RWPE1 (cell line): ENCODE results near the gene SDF2L1.

Source experiments
- CTCF ChIA-PET: fragments of 350-600 bp; sonication (Branson Sonifier 250); formaldehyde crosslinking; extraction: SDS; loops from one replicate; lab custom pipeline; 2021; lab: Yijun Ruan, JAX
- POLR2A ChIA-PET: fragments of 400-600 bp; formaldehyde crosslinking; extraction: SDS; loops from one replicate; lab custom pipeline; 2020; ENCODE audit warnings: antibody characterized with exemption; ENCODE audit not compliant: low non-redundant PET; lab: Yijun Ruan, JAX
- DNase-seq: peaks from one replicate; pipeline ENCODE4 v3.0.0; 2012; ENCODE audit warnings: low spot score
- H3K27ac ChIP-seq: fragments of 450-650 bp; 2 replicates; pipeline ENCODE4 v1.5.1; 2017
- CTCF ChIP-seq: fragments of 450-650 bp; conservative IDR thresholded peaks from 2 replicates; pipeline ENCODE4 v1.5.1; 2017; ENCODE audit warnings: low read depth, mild to moderate bottlenecking

SDF2L1 gene

DNA sequence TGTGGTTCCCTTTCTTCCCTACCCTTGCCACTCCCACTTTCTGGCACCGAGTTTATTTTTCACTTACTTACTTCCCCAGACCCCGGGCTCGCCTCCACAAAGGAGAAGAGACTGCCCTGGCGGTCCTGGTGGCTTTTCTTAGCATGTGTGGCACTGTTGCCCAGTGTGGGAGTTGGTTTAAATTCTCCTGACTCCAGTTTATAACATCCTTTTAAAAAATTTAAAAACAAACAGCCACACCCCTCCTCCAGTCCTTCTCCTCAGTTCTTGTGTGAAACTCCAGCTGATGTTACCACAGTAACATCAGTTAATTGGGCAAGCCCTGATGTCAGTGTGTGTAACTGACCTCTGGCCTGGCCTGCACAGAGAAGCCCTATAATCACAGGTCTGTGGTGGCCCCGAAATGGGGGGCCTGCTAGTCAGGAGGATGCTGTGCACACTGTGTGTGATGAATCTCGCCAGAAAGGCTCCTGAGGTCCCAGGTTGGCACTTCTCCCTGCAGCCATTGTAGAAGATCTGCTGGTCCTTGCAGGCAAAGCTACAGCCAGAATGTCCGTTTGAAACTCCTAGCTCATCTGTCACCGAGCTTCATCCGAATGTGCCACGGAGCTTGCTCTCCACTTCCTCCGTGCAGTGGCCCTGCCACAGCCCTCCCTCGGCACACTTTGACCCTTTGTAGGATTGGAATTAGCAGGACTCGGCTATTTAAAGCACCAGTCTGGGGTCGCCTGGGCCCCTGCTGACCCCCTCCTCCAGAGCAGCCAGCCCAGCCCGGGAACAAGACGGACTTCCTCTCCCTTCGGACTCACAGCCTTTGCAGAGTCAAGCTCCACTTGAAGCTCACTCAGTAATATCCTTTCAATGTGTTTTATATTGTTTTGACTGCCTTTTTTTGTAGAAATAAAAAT, 19.8 kb upstream of the SDF2L1 start:
- no peak for TF ChIP-seq CTCF
- DNase-seq = no peak
- CTCF ChIA-PET = no interaction called here
- POLR2A ChIA-PET = no interaction called here
- H3K27ac ChIP-seq = peak overlapping the region; percentile 84

GRCh38 chr22:21622919-21623647, 19.0 kb upstream of the SDF2L1 start:
- DNase-seq = no peak
- H3K27ac ChIP-seq = peak overlapping the region; percentile 84
- ChIA-PET CTCF (no interaction called here), POLR2A (no interaction called here)
- no peak for TF ChIP-seq CTCF

DNA sequence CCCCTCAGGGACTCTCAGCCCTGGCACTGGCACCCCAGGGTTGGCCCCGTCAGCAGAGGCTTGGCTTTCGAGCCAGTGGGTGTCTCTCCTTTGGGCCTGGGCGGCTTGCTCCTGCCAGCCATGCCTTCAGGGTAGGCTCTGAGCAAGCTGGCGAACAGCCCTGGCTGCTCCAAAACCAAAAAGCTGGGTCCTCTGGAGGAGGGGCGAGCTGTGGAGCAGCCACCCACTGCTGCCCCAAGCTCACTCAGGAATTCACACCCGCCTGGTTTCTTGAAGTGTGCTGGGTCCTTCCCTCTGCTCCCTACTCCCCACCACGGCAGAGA, 18.5 kb upstream of the SDF2L1 start:
- no peak for DNase-seq
- TF ChIP-seq CTCF = no peak
- CTCF ChIA-PET = no interaction called here
- POLR2A ChIA-PET = no interaction called here
- H3K27ac ChIP-seq = peak overlapping the region; percentile 84

DNA sequence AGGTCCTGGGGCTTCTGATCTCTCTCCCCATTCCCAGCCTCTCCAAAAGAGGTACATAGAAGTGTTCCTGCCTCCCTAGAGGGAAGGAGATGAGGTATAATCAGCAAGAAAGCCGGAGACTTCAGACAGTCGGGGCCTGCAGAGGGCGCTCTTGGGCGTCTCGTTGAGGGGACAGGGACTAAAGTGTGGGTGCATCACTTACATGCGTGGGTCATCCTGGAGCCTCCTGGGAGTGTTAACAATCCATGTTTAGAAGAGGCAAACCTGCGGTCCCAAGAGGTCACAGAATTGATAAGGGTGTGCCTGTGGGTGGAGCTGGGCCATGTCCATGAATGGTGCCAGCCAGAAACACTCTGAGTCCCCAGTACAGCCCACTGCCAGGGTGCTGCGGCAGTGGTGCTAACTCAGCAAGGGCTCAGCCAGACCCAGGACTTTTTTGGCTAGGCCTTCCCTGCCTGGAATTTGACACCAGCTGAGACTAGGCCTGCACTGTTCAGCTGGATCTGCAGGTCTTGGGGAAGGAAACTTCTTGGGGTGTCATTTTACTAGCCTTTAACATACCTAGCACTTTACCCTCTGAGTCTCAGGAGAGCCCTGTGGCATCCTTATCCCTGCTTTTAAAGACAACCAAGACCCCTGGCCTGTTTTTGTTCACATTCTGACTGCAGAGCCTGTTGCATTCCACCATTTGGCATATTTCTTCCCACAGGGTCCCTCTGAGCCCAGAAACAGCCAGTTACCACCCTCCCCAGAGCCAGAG, 17.8 kb upstream of the SDF2L1 start:
- no peak for DNase-seq
- CTCF ChIA-PET = interaction anchor here (0.6 to 1.2 kb wide), 3 partner anchors 17 to 620 kb away, joined by 3 to 4 read pairs (median 4); partner anchors contain the start of gene SDF2L1

DNA sequence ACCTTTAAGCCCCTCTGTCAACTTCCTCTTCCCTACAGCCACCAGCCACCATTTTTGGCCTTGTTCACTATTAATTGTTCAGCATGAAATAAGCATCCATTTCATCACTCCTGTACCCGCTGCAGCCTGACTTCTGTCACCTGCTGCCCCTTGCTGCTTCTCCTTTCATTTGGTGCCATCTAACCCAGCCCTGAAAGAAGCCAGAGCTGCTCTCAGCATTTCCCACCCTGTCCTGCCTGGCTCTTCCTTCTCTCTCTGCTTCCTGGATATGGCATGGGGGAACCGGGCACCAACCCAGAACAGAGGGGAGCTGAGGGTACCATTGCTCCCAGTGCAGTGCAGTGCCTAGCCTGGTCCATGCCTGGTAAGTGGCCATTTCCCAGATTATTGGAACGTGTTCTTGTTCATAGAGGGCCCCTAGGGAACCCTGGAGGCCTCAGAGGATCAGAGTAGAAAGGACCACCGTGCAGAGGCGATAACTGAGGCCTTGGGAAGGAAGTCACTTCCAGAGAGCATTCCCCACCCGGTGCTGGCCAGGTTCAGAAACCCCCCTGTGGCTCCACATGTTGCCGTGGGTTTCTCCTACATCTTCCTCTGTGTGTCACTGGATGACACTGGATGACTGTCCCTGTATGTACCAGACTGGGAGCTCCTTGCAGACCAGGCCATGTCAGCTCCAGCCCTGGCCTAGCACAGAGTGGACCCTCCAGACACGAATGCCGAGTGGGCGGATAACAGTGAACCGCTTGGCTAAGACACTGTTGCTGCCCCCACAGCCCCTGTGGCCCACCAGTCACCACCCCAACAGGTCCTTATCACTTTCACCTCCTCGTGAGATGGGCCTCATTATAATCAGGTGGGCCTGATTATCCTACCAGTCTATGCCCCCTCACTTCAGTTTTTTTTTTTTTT, 17.0 kb upstream of the SDF2L1 start:
- H3K27ac ChIP-seq = peak overlapping the region; percentile 84
- POLR2A ChIA-PET = no interaction called here
- CTCF ChIA-PET = interaction anchor here (0.6 to 1.2 kb wide), 3 partner anchors 16 to 621 kb away, joined by 3 to 4 read pairs (median 4); partner anchors contain the start of gene SDF2L1
- DNase-seq = no peak
- no peak for TF ChIP-seq CTCF

More for the DNA sequence above, 17.8 kb upstream of the SDF2L1 start:
- H3K27ac ChIP-seq = peak overlapping the region; percentile 84
- peak; percentile 49 for TF ChIP-seq CTCF
- POLR2A ChIA-PET = no interaction called here
